ENCODE results near the gene LZTFL1.

Gene LZTFL1

GRCh38 chr3:45807133-45807532 lies 34.8 kb downstream of the LZTFL1 start:
- no peak for DNase-seq

- no peak for DNase-seq
Measured at GRCh38 chr3:45806072-45806471, 35.8 kb downstream of the LZTFL1 start.

DNA sequence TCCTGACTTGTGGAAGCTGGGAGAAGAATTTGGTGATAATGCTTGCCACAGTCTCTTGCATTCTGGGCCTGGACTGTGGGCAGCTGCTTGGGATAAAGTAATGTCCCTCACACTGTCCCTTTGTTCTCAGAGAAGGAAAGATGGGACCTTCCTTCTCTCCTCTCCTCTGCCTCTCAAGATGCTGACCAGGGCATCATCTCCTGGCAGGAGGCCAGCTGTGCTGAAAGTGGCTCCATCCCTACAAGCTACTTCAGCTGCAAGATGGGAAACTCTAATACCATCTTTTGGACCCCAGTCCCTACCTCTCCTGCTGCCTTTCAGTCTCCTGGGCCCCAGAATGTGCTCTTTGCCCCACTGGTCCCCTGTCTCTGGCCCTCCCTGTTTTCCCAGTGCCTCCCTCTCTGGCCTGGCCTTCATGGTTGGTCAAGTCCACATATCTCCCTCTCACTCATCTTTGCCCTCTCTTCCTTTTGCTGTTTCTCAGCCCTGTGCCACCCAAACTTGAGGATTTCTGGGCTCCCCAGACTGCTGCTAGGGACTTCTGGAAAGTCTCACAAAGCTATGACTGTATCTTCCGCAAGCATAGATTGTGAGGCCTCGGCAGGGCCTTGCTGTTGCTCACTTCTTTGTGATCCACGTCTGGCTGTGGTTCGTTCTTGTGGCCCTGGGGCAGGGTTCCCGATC lies 38.5 kb downstream of the LZTFL1 start:
- no peak for DNase-seq

GRCh38 chr3:45802146-45802545 lies 39.8 kb downstream of the LZTFL1 start:
- no peak for DNase-seq

GRCh38 chr3:45800611-45801010 lies 41.3 kb downstream of the LZTFL1 start:
- DNase-seq: no peak

- no peak for DNase-seq
Measured at GRCh38 chr3:45799586-45799985, 42.3 kb downstream of the LZTFL1 start.

- DNase-seq: no peak
Measured at GRCh38 chr3:45798034-45798433, 43.9 kb downstream of the LZTFL1 start.

DNA sequence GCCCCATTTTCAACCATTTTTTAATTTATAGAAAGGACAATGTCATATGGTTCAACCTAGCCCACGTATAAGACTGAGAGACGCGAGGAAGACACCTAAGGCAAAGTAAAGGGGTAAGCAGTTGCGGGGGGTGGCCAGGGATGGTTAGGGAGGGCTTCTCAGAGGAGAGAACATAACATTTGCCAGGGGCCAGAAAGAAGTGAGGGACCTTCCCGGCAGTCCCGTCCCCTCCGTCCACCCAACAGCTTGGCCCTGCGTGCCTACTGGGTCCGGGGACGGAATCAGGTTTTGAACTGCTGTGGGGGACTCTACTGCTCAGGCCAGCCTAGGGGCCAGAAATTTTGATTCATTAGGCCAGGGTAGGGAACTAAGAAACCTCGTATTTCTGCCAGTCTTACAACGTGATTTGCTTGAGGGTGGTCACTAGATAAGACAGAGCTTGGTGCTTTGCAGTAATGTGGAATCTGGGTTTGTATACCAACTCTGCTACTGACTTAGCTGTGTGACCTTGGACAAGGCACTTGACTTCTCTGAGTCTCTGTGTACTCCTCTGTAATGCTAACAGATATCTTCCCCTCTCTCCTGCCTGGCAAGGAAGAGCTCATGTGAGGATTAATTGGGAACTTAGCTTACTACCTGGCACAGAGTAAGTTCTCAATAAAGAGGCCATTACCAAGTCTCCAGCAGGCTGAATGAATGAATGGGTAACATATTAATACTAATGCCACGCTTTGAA lies 44.8 kb downstream of the LZTFL1 start:
- DNase-seq: no peak

DNA sequence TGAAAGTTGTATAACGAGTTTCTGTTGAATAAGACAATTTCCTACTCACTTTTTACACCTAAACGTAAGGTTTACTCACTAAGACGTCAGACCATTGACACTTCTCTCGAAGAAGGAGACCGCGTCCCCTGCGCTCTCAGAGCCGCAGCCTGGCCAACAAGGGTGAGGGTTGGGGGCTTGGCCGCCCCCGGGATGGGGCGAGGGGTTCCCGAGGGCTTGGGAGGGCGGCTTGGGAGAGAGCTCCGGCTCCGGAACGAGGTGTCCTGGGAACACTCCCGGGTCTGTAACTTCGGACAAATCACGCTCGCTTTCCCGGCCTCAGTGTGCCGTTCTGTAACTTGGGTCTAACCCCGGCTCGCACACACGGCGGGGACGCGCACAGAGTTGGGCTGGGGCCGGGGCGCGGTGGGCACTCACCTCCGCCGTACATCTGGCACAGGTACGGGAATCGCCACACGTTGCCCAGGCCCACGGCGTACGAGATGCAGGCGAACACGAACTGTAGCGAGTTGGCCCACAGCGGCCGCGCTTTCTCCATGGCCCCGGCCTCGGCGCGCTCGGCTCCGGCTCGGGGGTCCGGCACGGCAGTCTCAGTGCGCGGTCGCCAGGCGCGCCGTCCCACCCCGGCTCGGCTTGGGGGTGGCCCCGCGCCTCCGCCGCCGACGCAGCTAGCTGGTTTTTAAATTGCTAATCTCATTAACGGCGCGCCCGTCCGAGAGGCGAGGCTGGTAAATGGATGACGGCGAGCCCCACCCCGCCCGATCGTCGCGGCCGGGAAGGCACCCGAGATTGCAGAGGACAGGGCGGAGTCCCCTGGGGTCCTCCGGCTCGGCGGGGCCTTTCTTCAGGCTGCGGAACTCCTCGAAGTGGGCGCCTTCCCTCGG lies 45.8 kb downstream of the LZTFL1 start, which contains the start of gene SLC6A20:
Gene SLC6A20 (minus strand): TSS at position 655 of the 884 bp plus-strand sequence. CDS start 117 bp downstream, at position 538.
- DNase-seq: no peak

GRCh38 chr3:45795509-45795881 lies 46.4 kb downstream of the LZTFL1 start:
- no peak for DNase-seq

- no peak for DNase-seq
Measured at GRCh38 chr3:45794660-45795059, 47.3 kb downstream of the LZTFL1 start.

- DNase-seq: no peak
Measured at GRCh38 chr3:45794177-45794560, 47.8 kb downstream of the LZTFL1 start.

DNA sequence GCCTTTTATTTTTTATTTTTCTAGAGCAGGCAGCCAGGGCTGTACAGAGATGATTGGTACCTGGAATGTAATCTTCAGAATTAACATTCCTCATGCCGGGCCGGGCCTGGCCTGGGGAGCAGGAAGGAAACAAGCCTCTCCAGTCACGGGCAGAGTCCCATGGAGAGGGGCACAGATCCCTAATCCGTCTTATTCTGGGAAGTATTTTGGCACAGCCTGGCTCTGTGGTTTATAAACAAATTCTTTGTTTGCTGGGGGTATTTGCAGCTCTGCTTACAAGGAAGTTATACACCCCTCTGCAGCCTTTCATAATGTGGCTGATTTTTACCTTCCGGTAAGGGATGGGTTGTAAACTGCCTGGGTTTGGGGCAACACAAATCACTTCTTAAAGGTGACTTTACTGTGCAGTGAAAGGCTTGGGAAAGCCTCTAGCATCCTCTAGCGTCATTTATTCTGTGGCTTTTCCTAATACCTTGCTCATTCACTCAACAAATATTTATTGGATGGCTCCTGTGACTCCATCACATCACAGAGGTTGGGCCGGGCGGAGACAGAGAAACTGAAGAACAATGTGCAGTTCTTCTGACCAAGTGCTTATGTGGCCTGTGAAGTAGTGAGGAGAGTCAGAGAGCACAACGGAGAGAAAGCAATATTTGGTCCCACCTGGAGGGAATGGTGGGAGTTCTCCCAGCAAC lies 48.3 kb downstream of the LZTFL1 start:
- DNase-seq: no peak

GRCh38 chr3:45792516-45793172 lies 49.3 kb downstream of the LZTFL1 start:
- DNase-seq: no peak

GRCh38 chr3:45792036-45792435 lies 49.9 kb downstream of the LZTFL1 start:
- no peak for DNase-seq

GRCh38 chr3:45790596-45790995 lies 51.3 kb downstream of the LZTFL1 start:
- no peak for DNase-seq

GRCh38 chr3:45789235-45789812 lies 52.6 kb downstream of the LZTFL1 start:
- DNase-seq: no peak

GRCh38 chr3:45787551-45787950 lies 54.4 kb downstream of the LZTFL1 start:
- no peak for DNase-seq

DNA sequence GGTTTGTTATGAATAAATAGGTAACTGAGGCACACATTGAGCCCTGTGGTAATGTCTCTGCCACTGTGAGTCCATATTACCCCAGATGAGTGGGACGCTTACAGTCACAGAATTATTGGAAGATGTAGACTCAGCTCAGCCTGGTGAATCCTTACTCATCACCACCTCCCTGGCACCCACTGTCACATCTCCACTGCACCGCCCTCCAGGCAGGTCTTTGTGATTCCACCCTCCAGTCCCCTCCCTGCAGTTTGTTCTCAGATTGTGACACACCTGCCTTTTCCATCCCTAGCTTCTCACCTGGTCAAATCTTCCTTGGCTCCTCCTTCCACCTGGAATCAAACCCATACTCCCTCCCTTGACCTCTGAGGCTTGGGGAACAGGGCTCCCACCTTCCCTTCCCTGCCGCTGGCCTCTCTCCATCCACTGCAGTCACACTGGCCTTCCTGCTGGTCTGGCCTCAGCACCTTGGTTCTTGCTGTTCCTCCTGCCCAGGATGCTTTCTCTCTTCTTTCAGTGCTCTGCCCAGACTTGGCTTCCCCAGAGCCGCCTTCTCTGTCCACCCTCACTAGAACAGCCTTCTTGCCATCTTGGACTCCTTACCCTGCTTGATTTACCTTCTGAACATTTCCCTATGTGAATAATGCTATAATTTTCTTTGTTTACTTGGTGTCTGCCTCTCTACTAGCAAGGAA lies 55.0 kb downstream of the LZTFL1 start:
- DNase-seq: no peak

DNA sequence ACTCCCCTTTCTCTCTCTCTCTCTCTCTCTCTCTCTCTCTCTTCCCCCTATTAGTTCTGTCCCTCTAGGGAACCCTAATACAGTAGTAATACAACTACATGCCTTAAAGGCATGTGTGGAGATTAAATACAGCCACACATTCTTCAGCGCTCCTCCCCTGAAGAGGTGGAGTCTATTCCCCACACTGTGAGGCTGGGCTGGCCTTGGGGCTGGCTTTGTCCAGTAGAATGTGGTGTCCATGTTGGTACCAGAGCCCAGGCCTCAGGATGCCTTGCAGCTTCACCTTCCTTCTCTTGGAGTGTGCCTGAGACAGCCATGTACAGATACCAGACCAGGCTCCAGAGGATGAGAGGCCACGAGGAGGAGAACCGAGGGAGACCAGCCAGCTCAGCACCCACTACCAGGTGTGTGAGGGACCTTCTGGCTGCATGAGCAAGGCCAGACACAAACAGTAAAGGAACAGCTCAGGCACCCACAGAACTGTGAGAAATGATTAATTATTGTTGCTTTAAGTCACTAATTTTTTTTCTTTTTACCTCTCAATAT lies 56.2 kb downstream of the LZTFL1 start:
- no peak for DNase-seq

DNA sequence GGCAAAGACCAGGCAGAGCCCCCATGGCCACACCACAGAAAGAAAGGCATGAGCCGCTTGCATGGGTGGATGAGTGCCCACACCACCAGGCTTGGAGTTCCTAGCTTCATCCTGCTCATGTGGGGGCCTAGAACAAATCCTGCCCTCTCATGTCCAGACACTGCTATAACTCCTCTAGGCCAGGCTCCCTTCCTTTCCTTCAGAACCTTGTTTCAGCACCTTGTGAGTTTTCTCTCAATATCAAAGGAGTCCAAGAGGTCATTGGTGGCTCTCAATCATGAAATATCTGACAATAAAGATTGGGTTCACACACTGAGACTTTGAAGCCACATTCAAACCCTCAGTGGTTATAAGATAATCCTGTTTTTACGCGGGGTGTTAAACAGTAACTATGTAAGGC lies 58.3 kb downstream of the LZTFL1 start:
- no peak for DNase-seq

Data from hematopoietic multipotent progenitor cell treated with erythropoietin and hydrocortisone succinate and interleukin-3 and kit ligand, for 8 days (in vitro differentiated cells).